Esophagus muscularis mucosa (tissue), 3 donors: ENCODE measurements around the gene TUBA4B.

ENCODE experiments used
- CTCF ChIP-seq, 3 experiments: fragments of 200-600 bp in 2 of 3; fragments of 450-650 bp in 1 of 3; sonication (generic) in 2 of 3; IDR thresholded peaks; one replicate each; pipeline ENCODE4 v1.5.1; 2017 to 2019; ENCODE audit warnings: antibody characterized with exemption in 3 of 3, mild to moderate bottlenecking in 2 of 3, moderate library complexity in 1 of 3
- POLR2A ChIP-seq: fragments of 450-650 bp; IDR thresholded peaks from one replicate; pipeline ENCODE4 v1.6.1; 2017; ENCODE audit warnings: antibody characterized with exemption, moderate library complexity, mild to moderate bottlenecking, low read depth

DNA sequence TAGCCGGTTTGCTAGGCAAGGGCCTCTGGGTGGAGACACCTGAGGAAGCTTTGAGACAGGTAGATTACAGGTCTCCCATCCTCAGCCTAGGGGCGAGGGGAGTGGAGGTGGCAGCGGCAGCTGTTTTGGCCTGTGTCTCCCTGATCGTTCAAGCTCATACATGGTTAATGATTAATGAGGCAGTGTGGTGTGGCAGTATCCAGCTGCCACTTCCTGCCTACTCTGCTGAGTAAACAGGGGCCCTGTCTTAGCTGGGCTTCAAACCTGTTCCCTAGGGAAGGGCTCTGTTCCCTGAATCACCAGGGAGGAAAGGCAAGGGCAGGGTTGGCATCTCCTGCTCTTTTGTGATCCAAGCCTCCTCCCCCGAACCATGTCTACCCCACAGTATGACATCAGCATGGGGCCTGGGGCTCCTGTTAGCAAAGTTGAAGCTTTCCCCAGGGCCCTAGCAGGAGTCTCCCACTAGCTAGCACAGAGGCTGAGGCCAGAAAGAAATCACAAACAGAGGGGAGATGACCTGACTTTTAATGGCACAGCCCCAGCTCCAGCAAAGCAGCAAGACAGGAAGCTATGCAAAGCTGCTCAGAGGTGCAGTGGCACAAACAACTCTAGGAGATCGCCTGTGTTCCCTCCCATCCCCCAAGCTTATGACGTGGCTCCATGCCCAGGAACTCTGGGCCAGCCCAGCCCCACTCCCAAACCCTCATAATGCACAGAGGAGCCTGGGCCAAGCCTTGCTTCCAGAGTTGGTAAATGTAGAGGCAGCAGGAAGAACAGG, 3.7 kb upstream of the TUBA4B start:
- no peak for TF ChIP-seq POLR2A
- TF ChIP-seq CTCF (IDR thresholded peaks at IDR 0.05): no peak
